HG03571 (cell line): Measurements from ENCODE around the gene TRAF3IP3.

ENCODE experiments used
- ATAC-seq: cut with Tn5 transposase; IDR thresholded peaks from one replicate; pipeline ENCODE4 v1.9.1; 2021; ENCODE audit not compliant: unreplicated experiment

Gene TRAF3IP3, protein sequence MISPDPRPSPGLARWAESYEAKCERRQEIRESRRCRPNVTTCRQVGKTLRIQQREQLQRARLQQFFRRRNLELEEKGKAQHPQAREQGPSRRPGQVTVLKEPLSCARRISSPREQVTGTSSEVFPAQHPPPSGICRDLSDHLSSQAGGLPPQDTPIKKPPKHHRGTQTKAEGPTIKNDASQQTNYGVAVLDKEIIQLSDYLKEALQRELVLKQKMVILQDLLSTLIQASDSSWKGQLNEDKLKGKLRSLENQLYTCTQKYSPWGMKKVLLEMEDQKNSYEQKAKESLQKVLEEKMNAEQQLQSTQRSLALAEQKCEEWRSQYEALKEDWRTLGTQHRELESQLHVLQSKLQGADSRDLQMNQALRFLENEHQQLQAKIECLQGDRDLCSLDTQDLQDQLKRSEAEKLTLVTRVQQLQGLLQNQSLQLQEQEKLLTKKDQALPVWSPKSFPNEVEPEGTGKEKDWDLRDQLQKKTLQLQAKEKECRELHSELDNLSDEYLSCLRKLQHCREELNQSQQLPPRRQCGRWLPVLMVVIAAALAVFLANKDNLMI

DNA sequence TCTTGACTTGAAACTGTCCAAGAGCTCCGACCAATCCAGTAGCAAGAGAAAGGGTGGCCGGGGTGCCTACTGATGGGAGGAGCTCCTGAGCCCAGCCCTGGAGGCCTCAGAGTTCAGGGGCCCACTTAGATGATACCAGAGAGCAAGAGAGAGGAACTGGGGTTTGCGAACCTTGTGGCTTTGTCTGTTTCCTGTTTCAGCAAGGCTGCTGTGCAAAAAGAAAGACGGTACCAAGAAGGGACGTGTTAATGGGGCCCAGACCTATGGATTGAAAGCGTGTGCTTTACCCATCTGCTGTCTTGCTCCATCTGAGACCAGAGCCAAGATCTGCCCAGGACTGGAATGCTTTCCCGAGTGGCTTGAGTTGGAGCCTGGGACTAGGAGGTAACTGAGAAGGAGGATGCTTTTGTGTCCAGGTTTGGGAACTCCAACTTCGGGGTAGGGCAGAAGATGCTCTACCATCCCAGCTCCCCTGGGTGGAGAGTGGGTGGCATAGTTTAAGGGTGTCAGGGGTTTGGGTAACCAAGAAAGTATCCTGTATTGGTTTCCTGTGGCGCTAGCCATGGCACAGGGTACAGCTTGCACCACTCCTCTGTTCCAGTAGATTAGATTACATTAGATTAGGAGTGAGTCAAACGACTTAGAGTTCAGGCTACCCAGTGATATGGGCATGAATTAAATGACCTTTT, at the start of gene TRAF3IP3:
TSS of gene TRAF3IP3 (plus strand) at position 128 of the 689 bp plus-strand sequence. CDS start 3,987 bp downstream, outside the sequence.
- peak; percentile 75 for ATAC-seq

GRCh38 chr1:209706622-209707021, 49.2 kb upstream of the TRAF3IP3 start:
- no peak for ATAC-seq

DNA sequence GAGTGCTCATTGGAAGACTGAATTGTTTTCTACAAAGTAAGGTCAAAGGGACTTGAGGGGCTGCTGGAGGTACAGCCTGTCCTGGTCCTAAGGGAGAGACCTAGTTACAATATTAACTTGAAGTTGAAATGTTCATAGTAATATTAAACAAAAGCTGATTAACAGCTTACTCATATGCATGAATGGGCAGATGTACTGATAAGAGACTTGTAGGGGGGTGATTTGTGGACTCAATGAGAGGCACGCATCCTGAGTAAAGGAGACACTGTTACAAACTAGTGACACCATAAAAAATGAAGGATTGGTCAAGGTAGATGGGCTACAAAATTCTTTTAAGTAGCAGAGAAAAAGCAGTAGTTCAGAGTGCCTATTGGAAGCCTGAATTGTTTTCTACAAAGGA, 48.5 kb upstream of the TRAF3IP3 start:
- no peak for ATAC-seq

- no peak for ATAC-seq
These were observed 47.6 kb upstream of the TRAF3IP3 start for GRCh38 chr1:209708297-209708696.

- no peak for ATAC-seq
These were observed 45.8 kb upstream of the TRAF3IP3 start for GRCh38 chr1:209710093-209710492.

- no peak for ATAC-seq
These were observed 45.0 kb upstream of the TRAF3IP3 start for GRCh38 chr1:209710847-209711246.

DNA sequence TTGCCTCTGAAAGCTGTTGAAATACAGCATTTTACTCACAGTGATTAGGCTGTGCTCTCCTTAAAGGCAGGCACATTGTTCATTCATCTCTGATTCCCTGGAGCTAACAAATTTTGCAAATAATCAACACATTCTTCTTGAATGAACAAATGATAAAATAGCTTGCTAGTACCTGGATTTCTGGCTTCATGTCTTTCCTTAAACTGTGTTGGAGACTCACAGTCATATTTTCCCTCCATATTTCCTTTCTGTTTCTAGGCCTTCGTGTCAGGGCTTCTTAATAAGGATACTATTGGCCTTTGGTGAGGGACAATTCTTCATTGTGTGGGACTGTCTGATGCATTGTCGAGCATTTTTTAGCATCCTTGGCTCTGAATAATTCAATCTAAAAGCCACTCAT, 41.5 kb upstream of the TRAF3IP3 start:
- no peak for ATAC-seq

DNA sequence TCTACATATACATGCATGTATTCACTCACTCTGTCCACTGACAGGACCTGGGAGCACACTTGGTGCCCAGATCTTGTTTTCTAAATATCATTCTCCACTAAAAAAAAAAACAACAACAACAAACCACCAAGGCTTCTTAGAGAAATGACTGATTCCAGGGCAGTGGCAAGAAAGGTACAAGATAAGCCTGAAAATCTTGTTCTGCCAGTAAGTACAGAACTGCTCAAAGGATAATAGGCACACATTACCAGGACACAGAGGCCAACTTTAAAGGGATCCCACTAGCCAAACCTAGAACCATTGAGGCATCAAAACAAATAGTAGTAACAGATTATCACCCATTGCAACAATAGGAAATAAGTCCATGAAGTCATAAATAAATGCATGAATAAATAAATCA, 40.5 kb upstream of the TRAF3IP3 start:
- ATAC-seq, result no peak

DNA sequence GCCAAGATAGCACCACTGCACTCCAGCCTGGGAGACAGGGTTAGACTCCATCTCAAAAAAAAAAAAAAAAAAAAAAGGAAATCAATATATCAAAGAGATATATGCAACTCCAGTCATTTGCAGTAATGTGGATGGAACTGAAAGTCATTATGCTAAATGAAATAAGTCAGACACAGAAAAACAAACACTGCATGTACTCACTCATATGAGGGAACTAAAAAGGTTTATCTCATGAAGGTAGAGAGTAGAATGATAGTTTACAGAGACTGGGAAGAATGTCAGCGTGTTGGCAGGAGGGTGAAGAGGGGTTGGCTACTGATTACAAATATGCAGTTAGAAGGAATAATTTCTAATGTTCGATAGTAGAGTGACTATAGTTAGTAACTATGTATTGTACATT, 38.0 kb upstream of the TRAF3IP3 start:
- ATAC-seq, result no peak

- no peak for ATAC-seq
These were observed 35.5 kb upstream of the TRAF3IP3 start for GRCh38 chr1:209720326-209720725.

DNA sequence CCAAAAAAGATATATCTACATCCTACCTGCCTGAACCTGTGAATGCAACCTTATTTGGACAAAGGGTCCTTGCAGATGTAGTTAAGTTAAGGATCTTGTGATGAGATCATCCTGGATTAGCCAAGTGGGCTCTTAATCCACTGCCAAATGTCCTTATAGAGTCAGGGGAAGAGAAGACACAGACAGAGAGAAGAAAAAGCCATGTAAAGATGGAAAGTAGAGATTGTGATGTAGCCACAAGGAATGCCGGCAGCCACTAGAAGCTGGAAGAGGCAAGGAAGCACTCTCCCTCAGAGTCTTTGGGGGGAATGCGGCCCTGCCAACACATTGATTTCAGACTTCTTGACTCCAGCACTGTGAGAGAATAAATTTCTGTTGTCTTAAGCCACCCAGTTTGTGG, 35.0 kb upstream of the TRAF3IP3 start:
- no peak for ATAC-seq

DNA sequence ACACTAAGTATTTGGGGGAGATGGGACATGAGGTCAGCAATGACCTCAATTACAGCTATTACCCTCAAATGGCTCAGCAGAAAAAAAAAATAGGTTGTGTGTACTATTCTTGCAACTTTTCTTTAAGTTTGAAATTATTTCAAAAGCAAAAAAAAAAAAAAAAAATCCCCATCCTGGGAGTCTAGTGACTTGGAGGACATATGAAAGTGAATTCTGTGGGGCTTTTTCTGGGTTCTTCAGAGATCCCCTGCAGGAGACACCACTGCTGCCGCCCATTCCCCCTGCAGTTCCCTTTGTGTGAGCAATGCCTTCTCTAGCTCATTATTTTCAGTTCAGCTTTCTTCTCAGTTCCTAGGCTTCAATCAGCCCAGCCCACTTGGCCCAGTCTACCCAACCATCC, 34.5 kb upstream of the TRAF3IP3 start:
- ATAC-seq, result no peak

GRCh38 chr1:209723265-209723664, 32.6 kb upstream of the TRAF3IP3 start:
- no peak for ATAC-seq

DNA sequence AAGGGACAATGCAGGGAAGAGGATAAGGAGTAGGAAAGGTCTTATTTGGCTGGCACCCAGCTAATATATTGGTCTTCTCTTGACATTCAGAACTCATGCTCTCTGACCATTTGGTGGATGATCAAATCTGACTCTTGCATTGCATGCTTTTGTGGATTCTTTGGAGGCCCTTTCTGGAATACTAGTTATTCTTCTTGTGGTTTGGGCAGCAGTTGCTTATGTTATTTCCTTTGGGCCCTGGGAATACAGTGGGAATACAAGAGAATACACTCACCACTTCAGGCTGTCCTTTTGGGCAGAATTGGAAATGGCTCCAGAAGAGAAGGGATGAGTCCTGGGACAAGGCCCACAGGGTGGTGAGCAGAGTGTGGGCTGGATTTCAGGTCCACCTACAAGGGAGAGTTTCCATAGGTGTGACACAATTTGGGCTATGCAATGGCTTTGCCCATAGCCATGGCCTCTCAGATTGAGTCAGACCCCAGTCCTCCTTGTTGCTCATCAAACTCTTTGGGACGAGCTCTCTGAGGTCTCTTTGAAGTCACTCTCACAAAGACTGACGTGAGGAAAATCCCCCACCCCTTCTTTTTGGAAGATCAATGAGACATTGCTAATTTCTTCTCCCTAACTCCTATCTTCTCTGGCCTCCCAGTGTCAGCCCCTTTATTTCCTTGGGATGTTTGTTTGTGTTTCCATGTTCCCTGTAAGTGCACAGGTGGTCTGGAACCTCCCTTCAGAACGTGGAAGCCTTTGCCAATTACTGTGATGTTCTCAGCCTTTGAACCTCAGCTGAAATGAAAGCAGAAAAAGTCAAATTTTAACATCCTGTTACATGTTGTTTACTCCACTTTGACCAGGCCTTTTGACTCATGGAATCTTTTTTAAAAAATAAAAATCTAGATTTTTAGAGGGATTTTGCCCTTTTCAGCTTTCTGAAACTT, 31.8 kb upstream of the TRAF3IP3 start:
- no peak for ATAC-seq

GRCh38 chr1:209727286-209727685, 28.6 kb upstream of the TRAF3IP3 start:
- ATAC-seq, result no peak

DNA sequence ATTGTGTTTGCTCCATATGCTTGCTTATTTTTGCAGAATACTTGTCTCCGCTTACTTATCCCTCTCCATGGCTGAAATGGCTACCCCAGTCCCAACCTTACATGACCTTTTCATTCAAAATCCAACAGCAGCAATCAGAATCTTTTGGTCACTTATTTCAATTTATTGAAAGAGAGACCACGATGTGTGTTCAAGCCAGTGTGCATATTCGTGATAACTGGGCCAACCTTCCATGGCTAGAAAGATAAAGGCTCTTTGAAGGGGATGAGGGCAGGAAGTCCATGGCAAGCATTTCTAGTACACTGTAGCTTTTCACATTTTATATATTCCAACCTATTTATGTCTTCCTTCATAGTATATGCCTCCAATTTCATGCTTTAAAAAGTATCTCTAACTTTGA, 28.1 kb upstream of the TRAF3IP3 start:
- ATAC-seq, result no peak

DNA sequence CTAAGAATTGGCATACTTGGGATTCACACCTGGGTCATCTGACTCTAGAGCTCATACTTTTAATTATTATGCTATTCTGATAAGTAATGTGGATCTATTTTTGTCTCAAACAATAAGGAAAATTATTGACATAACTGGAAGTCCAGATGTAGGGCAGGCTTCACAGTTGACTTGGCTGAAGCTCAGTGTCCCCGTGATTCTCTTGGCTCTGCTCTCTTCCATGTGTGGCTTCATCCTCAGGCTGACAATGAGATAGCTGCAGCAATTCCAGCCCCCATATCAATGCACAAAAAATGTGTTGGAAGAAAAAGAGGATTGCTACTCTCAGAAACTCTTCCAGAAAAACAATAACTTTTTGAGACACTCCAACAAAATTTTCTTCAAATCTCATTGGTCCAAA, 27.4 kb upstream of the TRAF3IP3 start:
- ATAC-seq, result no peak

DNA sequence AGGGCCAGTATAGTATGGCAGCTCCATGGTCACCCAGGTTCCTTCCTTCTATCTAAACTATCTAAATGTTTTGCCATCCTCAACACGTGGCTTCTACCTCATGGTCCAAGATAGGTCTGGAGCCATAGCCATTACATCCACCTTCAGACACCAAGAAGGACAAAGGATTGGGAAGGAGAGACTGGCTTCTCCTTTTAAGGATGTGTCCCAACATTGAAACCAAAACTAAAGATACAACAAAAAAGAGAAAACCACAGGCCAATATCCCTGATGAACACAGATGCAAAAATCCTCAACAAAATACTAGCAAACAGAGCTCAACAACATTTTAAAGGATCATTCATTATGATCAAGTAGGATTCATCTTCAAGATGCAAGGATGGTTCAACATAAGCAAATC, 26.4 kb upstream of the TRAF3IP3 start:
- ATAC-seq, result no peak

GRCh38 chr1:209732725-209733124, 23.1 kb upstream of the TRAF3IP3 start:
- no peak for ATAC-seq

DNA sequence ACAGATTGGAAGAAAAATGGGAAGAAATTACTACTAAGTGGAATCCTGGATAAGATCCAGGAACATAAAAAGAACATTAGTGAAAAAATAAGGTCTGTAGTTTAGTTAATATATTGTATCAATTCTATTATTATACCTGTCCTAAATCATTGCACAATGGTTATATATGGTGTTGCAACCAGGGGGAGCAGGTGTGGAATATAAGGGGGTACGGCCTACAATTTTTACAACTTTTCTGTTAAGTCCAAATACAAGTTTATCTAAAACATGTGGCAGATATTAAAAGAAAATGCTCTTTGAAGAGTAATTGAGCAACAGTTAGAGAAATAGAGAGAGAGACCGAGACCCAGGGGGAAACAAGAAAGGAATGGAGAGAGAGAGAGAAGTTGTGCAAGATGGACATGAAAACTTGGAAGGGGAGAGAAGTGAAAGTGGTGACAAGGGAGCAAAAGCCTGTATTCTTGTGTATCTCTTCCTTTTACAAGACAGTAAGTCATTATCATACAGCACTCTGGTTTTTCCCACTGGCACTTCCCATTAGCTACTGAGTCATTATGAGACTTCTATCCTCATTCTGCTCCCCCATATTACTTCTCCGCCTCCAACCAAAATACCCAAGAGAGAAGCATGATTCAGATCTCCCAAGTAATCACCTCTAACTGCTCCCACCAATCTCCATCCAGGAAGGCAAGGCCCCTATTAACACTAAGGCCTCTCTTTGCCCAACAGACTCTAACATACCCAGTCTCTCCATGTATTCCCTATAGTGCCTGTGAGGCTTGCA, 22.3 kb upstream of the TRAF3IP3 start:
- no peak for ATAC-seq
